PFSK-1 (cell line): ENCODE measurements around the gene DKK1.

ENCODE experiments used
- FOXP2 ChIP-seq: optimal IDR thresholded peaks from 2 replicates; pipeline ENCODE3; 2011; ENCODE audit warnings: borderline replicate concordance, control low read depth, inconsistent platforms; ENCODE audit not compliant: insufficient read depth; ENCODE audit errors: extremely low read length, extremely low read depth
- POLR2AphosphoS5 ChIP-seq: IDR thresholded peaks from 2 replicates; pipeline ENCODE4 v1.6.1; 2012; ENCODE audit warnings: low read depth, mild to moderate bottlenecking, control low read depth, low read length, moderate library complexity
- REST ChIP-seq, 2 experiments: IDR thresholded peaks; 2 replicates each; pipeline versions ENCODE4 v1.6.1 to v1.8.0; 2011 to 2012; ENCODE audit warnings: low read depth in 2 of 2, low read length in 2 of 2, control low read depth in 1 of 2, inconsistent platforms in 1 of 2, mild to moderate bottlenecking in 1 of 2, moderate library complexity in 1 of 2; ENCODE audit not compliant: insufficient read depth in 1 of 2
- SIN3A ChIP-seq: IDR thresholded peaks from 2 replicates; pipeline ENCODE4 v1.6.1; 2012; ENCODE audit warnings: mild to moderate bottlenecking, low read length, moderate library complexity, borderline replicate concordance; ENCODE audit not compliant: insufficient read depth
- TAF1 ChIP-seq: IDR thresholded peaks from 2 replicates; pipeline ENCODE4 v1.6.1; 2012; ENCODE audit warnings: low read length, control low read depth, borderline replicate concordance; ENCODE audit not compliant: insufficient read depth

The DKK1 gene

GRCh38 chr10:52276986-52277385, 37.1 kb upstream of the DKK1 start:
- TF ChIP-seq POLR2AphosphoS5 (no peak), TAF1 (no peak), SIN3A (no peak), FOXP2 (no peak), REST (IDR thresholded peaks at IDR 0.05; ENCODE audit: insufficient read depth in 1 of 2, low read depth in 2 of 2, low read length in 2 of 2) (no peak)

- TF ChIP-seq POLR2AphosphoS5 (no peak), FOXP2 (no peak), REST (IDR thresholded peaks at IDR 0.05; ENCODE audit: insufficient read depth in 1 of 2, low read depth in 2 of 2, low read length in 2 of 2) (no peak), TAF1 (no peak), SIN3A (no peak)
These were observed 34.5 kb upstream of the DKK1 start for GRCh38 chr10:52279546-52279945.

GRCh38 chr10:52280051-52280450, 34.0 kb upstream of the DKK1 start:
- TF ChIP-seq FOXP2 (no peak), TAF1 (no peak)

GRCh38 chr10:52283174-52283573, 30.9 kb upstream of the DKK1 start:
- TF ChIP-seq POLR2AphosphoS5 (no peak), SIN3A (no peak), FOXP2 (no peak), REST (IDR thresholded peaks at IDR 0.05; ENCODE audit: insufficient read depth in 1 of 2, low read depth in 2 of 2, low read length in 2 of 2) (no peak)

GRCh38 chr10:52284416-52285013, 29.6 kb upstream of the DKK1 start:
- TF ChIP-seq POLR2AphosphoS5 (no peak), FOXP2 (no peak), TAF1 (no peak), SIN3A (no peak), REST (IDR thresholded peaks at IDR 0.05; ENCODE audit: insufficient read depth in 1 of 2, low read depth in 2 of 2, low read length in 2 of 2) (no peak)
